ENCODE data around the gene MAPKAPK3.

Gene MAPKAPK3

DNA sequence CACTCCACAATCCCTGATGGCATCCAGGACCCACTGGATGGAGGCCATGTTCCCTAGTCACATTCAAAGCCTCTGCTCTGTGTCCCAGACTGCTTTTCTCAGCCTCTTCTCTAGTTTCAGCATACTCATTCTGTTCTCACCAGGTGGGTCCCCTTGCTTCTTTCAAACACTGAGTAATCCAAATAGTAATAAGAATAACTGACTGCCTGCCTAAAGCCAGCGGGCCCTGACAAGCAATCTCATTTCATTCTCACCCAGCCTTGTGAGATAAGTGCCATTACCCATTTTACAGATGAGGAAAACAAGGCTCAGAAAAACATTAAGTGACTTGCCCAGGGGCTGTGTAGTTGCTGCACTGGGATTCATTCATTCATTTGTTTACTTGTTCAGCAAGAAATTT lies 25.4 kb downstream of the MAPKAPK3 start:
- Histone ChIP-seq H3K27me3 (ENCODE audit: insufficient read depth, low read length, poor library complexity, severe bottlenecking) (no peaks in the 10 kb centered on the region), H2AFZ (ENCODE audit: low read length) (no peak overlapping the region), H3K9ac (ENCODE audit: low read depth, low read length, poor library complexity, severe bottlenecking) (no peak overlapping the region), H3K4me3 (ENCODE audit: low read length, poor library complexity, severe bottlenecking) (no peak overlapping the region), H3K9me2 (replicated peaks; ENCODE audit: low read depth, low read length) (no peaks in the 10 kb centered on the region), H3K79me2 (ENCODE audit: insufficient read depth, low read length) (peaks cover 30% of the 10 kb centered on the region), H3K9me3 (ENCODE audit: insufficient read depth, low read depth, low read length) (no peaks in the 10 kb centered on the region), H4K20me1 (ENCODE audit: insufficient read depth, low read length, poor library complexity, severe bottlenecking) (peaks cover 24% of the 10 kb centered on the region), H3K4me1 (ENCODE audit: insufficient read depth, low read length, poor library complexity, severe bottlenecking) (peaks cover 7% of the 10 kb centered on the region), H3K4me2 (ENCODE audit: low read depth, low read length, poor library complexity, severe bottlenecking) (no peak overlapping the region), H3F3A (ENCODE audit: low read depth) (no peaks in the 10 kb centered on the region), H3K36me3 (ENCODE audit: insufficient read depth, low read length) (peaks cover 88% of the 10 kb centered on the region)
- TF ChIP-seq EZH2phosphoT487 (IDR thresholded peaks at IDR 0.05; ENCODE audit: borderline replicate concordance) = no peak
- TF ChIP-seq CTCF (conservative IDR thresholded peaks at IDR 0.05; ENCODE audit: low read length) = no peak

DNA sequence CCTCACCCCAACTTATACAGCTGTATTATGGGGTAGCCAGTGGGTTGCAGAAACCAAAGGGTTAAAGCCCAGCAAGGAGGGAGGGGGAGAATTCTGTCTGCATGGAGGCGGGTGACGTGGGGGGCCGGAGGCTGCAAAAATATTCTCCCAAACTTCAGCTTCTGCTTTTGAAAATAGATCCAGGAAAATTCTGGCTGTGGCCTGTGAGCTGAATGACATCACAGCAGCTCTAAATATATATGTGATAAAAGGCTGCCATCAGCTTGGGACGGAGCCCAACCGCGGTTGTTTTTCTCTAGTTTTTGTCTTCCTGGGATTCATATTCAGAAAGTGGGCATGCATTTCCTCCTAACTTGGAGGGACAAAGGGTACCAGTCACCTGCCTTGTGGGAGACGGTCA lies 27.6 kb downstream of the MAPKAPK3 start:
- peaks cover 100% of the 10 kb centered on the region for H3K36me3 ChIP-seq (ENCODE audit: insufficient read depth, low read length)
- no peaks in the 10 kb centered on the region for H3K27me3 ChIP-seq (ENCODE audit: insufficient read depth, low read length, poor library complexity, severe bottlenecking)
- H3K4me2 ChIP-seq (ENCODE audit: low read depth, low read length, poor library complexity, severe bottlenecking) = no peak overlapping the region
- peaks cover 8% of the 10 kb centered on the region; the same call in 1 of the 2 replicates for H3K79me2 ChIP-seq (ENCODE audit: insufficient read depth, low read length)
- TF ChIP-seq EZH2phosphoT487 (IDR thresholded peaks at IDR 0.05; ENCODE audit: borderline replicate concordance) (no peak), CTCF (conservative IDR thresholded peaks at IDR 0.05; ENCODE audit: low read length) (no peak)
- no peaks in the 10 kb centered on the region for H3K9me3 ChIP-seq (ENCODE audit: insufficient read depth, low read depth, low read length)
- H3K9me2 ChIP-seq (replicated peaks; ENCODE audit: low read depth, low read length) = no peaks in the 10 kb centered on the region
- H2AFZ ChIP-seq (ENCODE audit: low read length) = no peak overlapping the region
- H3K4me1 ChIP-seq (ENCODE audit: insufficient read depth, low read length, poor library complexity, severe bottlenecking) = no peaks in the 10 kb centered on the region
- no peak overlapping the region for H3K4me3 ChIP-seq (ENCODE audit: low read length, poor library complexity, severe bottlenecking)
- no peaks in the 10 kb centered on the region for H3F3A ChIP-seq (ENCODE audit: low read depth)
- H4K20me1 ChIP-seq (ENCODE audit: insufficient read depth, low read length, poor library complexity, severe bottlenecking) = peaks cover 14% of the 10 kb centered on the region
- H3K9ac ChIP-seq (ENCODE audit: low read depth, low read length, poor library complexity, severe bottlenecking) = no peak overlapping the region

DNA sequence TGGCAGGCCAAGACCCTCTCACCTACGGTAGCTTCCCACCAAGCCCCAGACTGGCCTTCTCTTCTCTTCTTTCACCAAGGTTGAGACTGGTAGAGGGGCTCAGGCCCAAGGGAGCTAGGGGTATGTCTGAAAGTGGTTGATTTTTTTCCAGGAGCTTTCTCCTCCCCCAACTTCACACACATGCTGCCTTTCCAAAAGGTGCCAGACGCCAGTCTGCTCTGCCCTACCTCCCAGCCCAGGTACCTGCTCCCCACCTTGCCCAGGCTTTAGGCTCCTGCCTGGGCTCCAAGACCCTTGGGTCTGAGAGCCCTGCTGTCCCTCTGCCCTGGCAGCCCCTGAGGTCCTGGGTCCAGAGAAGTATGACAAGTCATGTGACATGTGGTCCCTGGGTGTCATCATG lies 28.4 kb downstream of the MAPKAPK3 start:
- Histone ChIP-seq H3K79me2 (ENCODE audit: insufficient read depth, low read length) (peaks cover under 1% of the 10 kb centered on the region; the same call in 1 of the 2 replicates), H3K27me3 (ENCODE audit: insufficient read depth, low read length, poor library complexity, severe bottlenecking) (no peaks in the 10 kb centered on the region), H3K9me3 (ENCODE audit: insufficient read depth, low read depth, low read length) (no peaks in the 10 kb centered on the region), H3K4me3 (ENCODE audit: low read length, poor library complexity, severe bottlenecking) (no peak overlapping the region), H3F3A (ENCODE audit: low read depth) (no peaks in the 10 kb centered on the region), H3K9ac (ENCODE audit: low read depth, low read length, poor library complexity, severe bottlenecking) (no peak overlapping the region), H3K9me2 (replicated peaks; ENCODE audit: low read depth, low read length) (no peaks in the 10 kb centered on the region), H2AFZ (ENCODE audit: low read length) (no peak overlapping the region), H3K36me3 (ENCODE audit: insufficient read depth, low read length) (peaks cover 98% of the 10 kb centered on the region), H3K4me1 (ENCODE audit: insufficient read depth, low read length, poor library complexity, severe bottlenecking) (no peaks in the 10 kb centered on the region), H3K4me2 (ENCODE audit: low read depth, low read length, poor library complexity, severe bottlenecking) (no peak overlapping the region), H4K20me1 (ENCODE audit: insufficient read depth, low read length, poor library complexity, severe bottlenecking) (peaks cover 6% of the 10 kb centered on the region)
- TF ChIP-seq CTCF (conservative IDR thresholded peaks at IDR 0.05; ENCODE audit: low read length) = no peak
- TF ChIP-seq EZH2phosphoT487 (IDR thresholded peaks at IDR 0.05; ENCODE audit: borderline replicate concordance) = no peak
